ENCODE data around the gene NDUFB4.
"Not testable (repeated sequence)": the region's sequence is repeated elsewhere in the genome, so short reads cannot be mapped to it uniquely, and the experiment has no call there.

The NDUFB4 gene

DNA sequence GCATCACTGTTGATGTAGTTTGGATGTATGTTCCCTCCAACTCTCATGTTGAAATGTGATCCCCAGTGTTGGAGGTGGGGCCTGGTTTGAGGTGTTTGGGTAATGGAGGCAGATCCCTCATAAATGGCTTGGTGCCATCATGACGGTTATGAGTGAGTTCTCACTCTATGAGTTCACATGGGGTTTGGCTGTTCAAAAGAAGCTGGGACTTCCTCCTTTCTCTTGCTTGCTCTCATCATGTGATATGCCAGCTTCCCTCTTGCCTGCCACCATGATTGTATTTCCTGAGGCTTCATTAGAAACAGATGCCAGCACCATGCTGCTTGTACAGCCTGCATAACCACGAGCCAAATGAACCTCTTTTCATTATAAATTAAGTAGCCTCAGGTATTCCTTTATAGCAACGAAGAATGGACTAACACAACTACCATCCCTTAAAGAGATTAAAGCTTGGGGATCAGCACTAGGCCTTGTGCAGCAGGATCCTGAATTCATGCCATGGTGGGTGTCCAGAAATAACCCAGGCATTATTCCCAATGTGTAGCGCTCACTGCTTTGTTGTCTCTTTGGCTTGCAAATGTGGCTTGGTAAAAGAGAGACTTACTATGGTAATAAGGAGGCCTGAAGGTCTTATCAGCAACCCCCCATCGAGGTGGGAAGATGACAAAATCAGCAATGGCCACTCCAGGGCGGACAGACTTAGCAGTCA, 41.9 kb downstream of the NDUFB4 start:
- DNase-seq (ENCODE audit: low spot score) = no peak

GRCh38 chr3:120638820-120639219, 42.7 kb downstream of the NDUFB4 start:
- not testable (repeated sequence) for DNase-seq (ENCODE audit: low spot score)

- no peak for DNase-seq (ENCODE audit: low spot score)
Measured at GRCh38 chr3:120640231-120640630, 44.1 kb downstream of the NDUFB4 start.

DNA sequence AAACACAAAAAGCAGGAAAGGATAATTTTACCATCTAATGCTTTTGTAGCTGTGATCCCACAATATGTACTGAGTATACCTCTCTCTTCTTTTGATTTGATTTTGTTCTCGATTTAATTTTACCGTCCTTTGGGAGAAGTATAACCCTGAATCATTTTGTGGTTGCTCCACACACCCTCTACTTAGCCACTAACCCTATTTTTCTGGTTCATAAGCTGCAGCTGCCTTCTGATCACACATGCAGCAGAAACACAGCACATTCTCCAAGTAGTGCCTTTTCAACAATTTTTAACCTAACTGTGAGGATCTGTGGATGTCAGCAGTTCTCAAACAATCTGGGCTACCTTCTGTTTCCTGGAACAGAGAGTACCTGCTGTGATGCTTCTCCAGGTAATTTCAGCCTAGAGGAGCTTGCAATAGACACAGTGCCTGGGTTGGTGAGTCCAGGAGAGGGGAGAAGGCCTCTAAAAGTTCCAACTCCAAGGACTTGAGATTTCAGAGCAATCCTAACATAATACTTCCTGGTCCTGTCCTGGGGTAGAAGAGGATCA, 45.6 kb downstream of the NDUFB4 start:
- DNase-seq (ENCODE audit: low spot score) = no peak

DNA sequence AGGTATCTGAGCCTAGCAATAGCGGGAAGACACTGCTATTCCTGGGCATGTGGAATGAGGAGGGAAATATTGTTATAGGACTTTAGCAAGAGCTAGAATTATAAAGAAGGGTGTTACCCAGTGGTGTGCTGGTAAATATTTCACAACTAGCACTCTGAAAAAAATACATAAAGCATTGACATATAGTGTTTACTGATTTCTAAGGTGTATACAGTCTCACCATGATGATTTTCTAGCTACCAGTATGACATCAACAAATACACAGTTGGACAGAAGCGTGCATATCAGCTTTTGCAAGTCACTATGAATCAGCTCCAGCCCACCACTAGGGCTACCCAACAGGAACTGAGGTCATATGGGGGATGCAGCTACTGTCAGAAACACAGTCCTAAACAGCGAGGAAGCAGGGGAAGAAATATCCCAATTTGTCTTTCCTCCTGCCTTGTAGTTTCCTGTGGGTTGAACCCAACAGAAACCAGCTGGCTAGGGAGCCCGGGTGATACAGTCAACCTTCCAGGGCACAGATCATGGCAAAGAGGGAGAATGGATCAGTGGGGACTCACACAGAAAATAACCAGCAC, 46.3 kb downstream of the NDUFB4 start:
- DNase-seq (ENCODE audit: low spot score) = no peak

- DNase-seq (ENCODE audit: low spot score) = no peak
Measured at GRCh38 chr3:120645083-120645845, 49.1 kb downstream of the NDUFB4 start.

GRCh38 chr3:120646771-120647432, 50.8 kb downstream of the NDUFB4 start:
- no peak for DNase-seq (ENCODE audit: low spot score)

DNA sequence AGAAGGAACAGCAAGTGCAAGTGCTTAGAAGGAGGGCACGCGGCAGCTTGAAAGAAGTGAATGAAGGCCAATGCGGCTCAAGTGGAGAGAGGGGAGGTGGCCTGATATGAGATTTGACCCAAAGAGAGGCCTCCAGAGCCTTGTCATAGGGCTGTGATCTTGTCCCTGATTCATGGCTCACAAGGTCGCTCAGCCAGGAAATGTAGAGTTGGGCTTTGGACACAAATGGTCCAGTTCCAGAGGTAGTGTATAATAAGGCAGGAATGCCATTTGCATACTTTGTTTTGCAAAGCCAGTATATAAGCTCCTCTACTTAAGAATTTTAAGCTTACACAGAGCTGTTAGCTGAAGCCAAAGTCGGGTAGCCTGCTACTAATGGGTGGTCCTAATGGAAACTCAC, 52.2 kb downstream of the NDUFB4 start:
- DNase-seq (ENCODE audit: low spot score) = no peak

DNA sequence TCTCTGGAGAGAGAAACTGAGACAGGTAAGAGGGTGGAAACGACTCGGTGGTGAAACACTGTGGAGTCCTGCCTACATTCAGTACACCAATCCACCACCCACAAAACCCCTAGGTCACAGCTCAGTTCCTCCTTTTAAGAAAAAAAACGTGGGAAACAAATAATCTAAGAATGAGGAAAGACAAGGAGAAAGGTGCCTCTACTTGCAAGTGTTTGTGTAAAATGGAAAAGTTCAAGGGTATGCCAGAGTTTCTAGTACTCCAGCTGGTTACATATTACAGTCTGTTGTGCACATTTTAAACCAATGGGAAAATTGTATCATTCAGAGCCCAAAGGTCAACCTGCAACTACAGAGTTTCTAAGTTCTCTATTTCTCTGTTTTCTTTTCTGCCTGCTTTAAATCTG, 53.7 kb downstream of the NDUFB4 start:
- no peak for DNase-seq (ENCODE audit: low spot score)

GRCh38 chr3:120650311-120650710, 54.2 kb downstream of the NDUFB4 start:
- DNase-seq (ENCODE audit: low spot score) = no peak

All from HuH-7.5 (cell line).